ENCODE results near the gene UCN. TPM values are rescaled to one million over a fixed set of nuclear protein-coding genes. Genes with fewer than 3 reads are reported as not detected.
A peak's percentile ranks its signal among the peaks of the same experiment; 100 is the strongest.
"Not testable (repeated sequence)": the region's sequence is repeated elsewhere in the genome, so short reads cannot be mapped to it uniquely, and the experiment has no call there.

The UCN gene
- polyA plus RNA-seq, 1 donor (not counting 4 experiments of a cell fraction or from before 2014, with no cell fraction given): 0.10 TPM

GRCh38 chr2:27320958-27321543 is 12.8 kb upstream of the UCN start:
- TF ChIP-seq EZH2 (IDR thresholded peaks at IDR 0.05; ENCODE audit: low read length): no peak
- peak; percentile 53 to 69 (median 56) for TF ChIP-seq CTCF (optimal IDR thresholded peaks at IDR 0.05 in 1 of 3, IDR thresholded peaks at IDR 0.05 in 1 of 3, conservative IDR thresholded peaks at IDR 0.05 in 1 of 3; ENCODE audit: extremely low read depth in 1 of 3, insufficient read depth in 2 of 3, low read length in 3 of 3)
- Histone ChIP-seq H3K9me1 (ENCODE audit: control insufficient read depth, extremely low read depth, insufficient read depth, low read length) (no peaks in the 10 kb centered on the region), H3K36me3 (ENCODE audit: control insufficient read depth in 2 of 2, extremely low read depth in 1 of 2, insufficient read depth in 2 of 2, low read length in 2 of 2) (peaks cover 4 to 12% of the 10 kb centered on the region in 2 experiments), H3K27ac (ENCODE audit: control insufficient read depth, insufficient read depth, low read length) (peak overlapping the region; percentile 91), H2AFZ (ENCODE audit: control insufficient read depth, low read length) (no peak overlapping the region), H3K4me1 (ENCODE audit: control insufficient read depth, extremely low read depth, insufficient read depth, low read length) (peaks cover 27% of the 10 kb centered on the region), H3K79me2 (ENCODE audit: control insufficient read depth, insufficient read depth, low read length) (peaks cover 10% of the 10 kb centered on the region), H3K4me2 (ENCODE audit: control insufficient read depth, extremely low read depth, insufficient read depth, low read depth, low read length) (peak overlapping the region; percentile 88), H4K20me1 (ENCODE audit: control insufficient read depth, extremely low read depth, insufficient read depth, low read length) (peaks cover 9% of the 10 kb centered on the region), H3K9ac (ENCODE audit: control insufficient read depth, extremely low read depth, insufficient read depth, low read length) (peak overlapping the region; percentile 2), H3K4me3 (ENCODE audit: control insufficient read depth in 2 of 3, extremely low read depth in 1 of 3, insufficient read depth in 2 of 3, low read depth in 1 of 3, low read length in 3 of 3) (peak overlapping the region in 2 of 3 experiments; percentile 34 to 79), H3K9me3 (ENCODE audit: control insufficient read depth, low read depth, low read length) (no peaks in the 10 kb centered on the region), H3K27me3 (ENCODE audit: control insufficient read depth, extremely low read depth, insufficient read depth, low read length) (no peaks in the 10 kb centered on the region)
- peak; percentile 94 for DNase-seq (ENCODE audit: low read depth, low spot score)
- dilution Hi-C loops (cut with MboI; ENCODE audit: extremely low pct_ligation_motif_present, low sequenced_read_pairs): no loop called here
- peak; percentile 26 for FAIRE-seq

GRCh38 chr2:27319839-27320238 is 11.6 kb upstream of the UCN start:
- H3K9ac ChIP-seq (ENCODE audit: control insufficient read depth, extremely low read depth, insufficient read depth, low read length); H3K9me3 ChIP-seq (ENCODE audit: control insufficient read depth, low read depth, low read length); FAIRE-seq; H3K4me2 ChIP-seq (ENCODE audit: control insufficient read depth, extremely low read depth, insufficient read depth, low read depth, low read length); H3K79me2 ChIP-seq (ENCODE audit: control insufficient read depth, insufficient read depth, low read length); H3K27ac ChIP-seq (ENCODE audit: control insufficient read depth, insufficient read depth, low read length); dilution Hi-C loops (cut with MboI; ENCODE audit: extremely low pct_ligation_motif_present, low sequenced_read_pairs); H2AFZ ChIP-seq (ENCODE audit: control insufficient read depth, low read length); H3K4me3 ChIP-seq (ENCODE audit: control insufficient read depth in 2 of 3, extremely low read depth in 1 of 3, insufficient read depth in 2 of 3, low read depth in 1 of 3, low read length in 3 of 3); H3K9me1 ChIP-seq (ENCODE audit: control insufficient read depth, extremely low read depth, insufficient read depth, low read length); H3K27me3 ChIP-seq (ENCODE audit: control insufficient read depth, extremely low read depth, insufficient read depth, low read length); DNase-seq (ENCODE audit: low read depth, low spot score); H4K20me1 ChIP-seq (ENCODE audit: control insufficient read depth, extremely low read depth, insufficient read depth, low read length): not testable (repeated sequence)
- peaks cover 27% of the 10 kb centered on the region for H3K4me1 ChIP-seq (ENCODE audit: control insufficient read depth, extremely low read depth, insufficient read depth, low read length)
- H3K36me3 ChIP-seq (ENCODE audit: control insufficient read depth in 2 of 2, extremely low read depth in 1 of 2, insufficient read depth in 2 of 2, low read length in 2 of 2): peaks cover 4 to 12% of the 10 kb centered on the region in 2 experiments

Data from keratinocyte (primary cell).